GM12878 (cell line): Measurements from ENCODE around the gene ZCCHC8. TPM values are rescaled to one million over a fixed set of nuclear protein-coding genes. Genes with fewer than 3 reads are reported as not detected.
"Not testable (repeated sequence)": the region's sequence is repeated elsewhere in the genome, so short reads cannot be mapped to it uniquely, and the experiment has no call there.

Source experiments
- ATAC-seq: fragments of 200-7000 bp; cut with Tn5 transposase; 3 replicates; pipeline ENCODE4 v1.9.1; 2020; ENCODE audit warnings: mild to moderate bottlenecking, moderate library complexity
- BruUV-seq: library from RNA; stranded (reverse); fragments of 400-500 nt; replicated peaks from 2 replicates; lab custom pipeline; 2021; lab: Mats Ljungman, UMichigan
- CTCF ChIA-PET: fragments of 300-600 bp; sonication (Branson Sonifier 250); formaldehyde crosslinking; extraction: SDS; loops from one replicate; lab custom pipeline; 2021; ENCODE audit warnings: inconsistent platforms; lab: Yijun Ruan, JAX
- POLR2A ChIA-PET: fragments of 350-600 bp; formaldehyde crosslinking; extraction: SDS; loops from one replicate; lab custom pipeline; 2021; ENCODE audit warnings: inconsistent platforms; lab: Charles Lee
- RAD21 ChIA-PET: fragments of 300-600 bp; sonication (Branson Sonifier 250); formaldehyde crosslinking; loops from one replicate; lab custom pipeline; 2023; ENCODE audit warnings: antibody characterized with exemption; ENCODE audit not compliant: unreplicated experiment; lab: Charles Lee
- SMC1A ChIA-PET: fragments of 300-600 bp; sonication (Branson Sonifier 250); formaldehyde crosslinking; loops from one replicate; lab custom pipeline; 2023; ENCODE audit not compliant: unreplicated experiment, uncharacterized antibody; lab: Charles Lee
- DNase-seq: peaks from one replicate; pipeline ENCODE4 v3.0.0-alpha.2; 2011; ENCODE audit warnings: low read depth, low spot score
- FAIRE-seq: peaks from 3 replicates; lab custom pipeline; 2011; peaks lifted over from hg19 to GRCh38; lab: Jason Lieb, UNC
- H2AFZ ChIP-seq: 2 replicates; pipeline ENCODE4 v1.6.0; 2011; ENCODE audit warnings: low read depth, low read length, control low read depth; ENCODE audit not compliant: control insufficient read depth
- H3K27ac ChIP-seq: 2 replicates; pipeline ENCODE4 v1.5.1; 2011; ENCODE audit warnings: control low read depth; ENCODE audit not compliant: control insufficient read depth, insufficient read depth
- H3K27me3 ChIP-seq, 2 experiments: replicated peaks in 1 of 2; 2 replicates each; pipeline versions ENCODE4 v1.6.0 to v1.6.1; 2011; ENCODE audit warnings: low read length in 1 of 2; ENCODE audit not compliant: control insufficient read depth in 2 of 2, insufficient read depth in 2 of 2
- H3K36me3 ChIP-seq, 2 experiments: 2 replicates each; pipeline ENCODE4 v1.5.1; 2011; ENCODE audit warnings: low read length in 1 of 2; ENCODE audit not compliant: control insufficient read depth in 2 of 2, insufficient read depth in 2 of 2
- H3K4me1 ChIP-seq: 2 replicates; pipeline ENCODE4 v1.6.1; 2011; ENCODE audit warnings: mild to moderate bottlenecking, low read length, moderate library complexity, mixed read lengths; ENCODE audit not compliant: control insufficient read depth, insufficient read depth
- H3K4me2 ChIP-seq: 2 replicates; pipeline ENCODE4 v1.6.0; 2011; ENCODE audit warnings: control low read depth; ENCODE audit not compliant: control insufficient read depth, insufficient read depth
- H3K4me3 ChIP-seq: fragments of 200-600 bp; sonication (generic); 2 replicates; pipeline ENCODE4 v1.5.1; 2016
- H3K79me2 ChIP-seq: 2 replicates; pipeline ENCODE4 v1.6.0; 2011; ENCODE audit warnings: low read length; ENCODE audit not compliant: control insufficient read depth, insufficient read depth
- H3K9ac ChIP-seq: 2 replicates; pipeline ENCODE4 v1.8.0; 2011; ENCODE audit warnings: low read length, control low read depth, mixed read lengths; ENCODE audit not compliant: control insufficient read depth, insufficient read depth
- H3K9me3 ChIP-seq: replicated peaks from 3 replicates; pipeline ENCODE4 v1.5.1; 2011; ENCODE audit warnings: mild to moderate bottlenecking, low read length; ENCODE audit not compliant: control insufficient read depth, insufficient read depth
- H4K20me1 ChIP-seq: 2 replicates; pipeline ENCODE4 v1.6.0; 2011; ENCODE audit not compliant: control insufficient read depth, insufficient read depth
- E2F4 ChIP-seq: IDR thresholded peaks from 2 replicates; pipeline ENCODE4 v1.6.1; 2012; ENCODE audit warnings: low read depth, low read length, improper control_type of control experiment
- ELK1 ChIP-seq: IDR thresholded peaks from 2 replicates; pipeline ENCODE4 v1.6.1; 2012; ENCODE audit warnings: low read depth, low read length, improper control_type of control experiment
- GATAD2B ChIP-seq: fragments of 450-650 bp; conservative IDR thresholded peaks from 2 replicates; pipeline ENCODE4 v1.6.1; 2017; ENCODE audit warnings: low read depth, mild to moderate bottlenecking, moderate library complexity
- HDAC2 ChIP-seq: fragments of 200-600 bp; sonication (generic); IDR thresholded peaks from 2 replicates; pipeline ENCODE4 v1.6.1; 2017
- MXI1 ChIP-seq: fragments of 150-350 bp; IDR thresholded peaks from 2 replicates; pipeline ENCODE4 v1.6.1; 2011; ENCODE audit warnings: low read depth, mild to moderate bottlenecking, inconsistent platforms, low read length, improper control_type of control experiment
- NR2C1 ChIP-seq: fragments of 450-650 bp; IDR thresholded peaks from 2 replicates; pipeline ENCODE4 v1.6.1; 2017; ENCODE audit warnings: antibody characterized with exemption, mild to moderate bottlenecking, moderate library complexity
- SREBF1 ChIP-seq: IDR thresholded peaks from 2 replicates; pipeline ENCODE4 v1.6.1; 2012; ENCODE audit warnings: mild to moderate bottlenecking, low read length
- STAT1 ChIP-seq: fragments of 450-650 bp; conservative IDR thresholded peaks from 2 replicates; pipeline ENCODE4 v1.6.1; 2014; ENCODE audit warnings: antibody characterized with exemption, mild to moderate bottlenecking
- WGBS: methylation state at CpG from one replicate; pipeline ENCODE4 v1.1.6; 2016; ENCODE audit warnings: low lambda C conversion rate; ENCODE audit not compliant: insufficient replicate concordance, insufficient coverage; ENCODE audit errors: missing lambda C conversion rate; 5-methylcytosine and 5-hydroxymethylcytosine counted together
- in situ Hi-C: fragments of 300-500 bp; cut with MboI; formaldehyde crosslinking; loops from 9 replicates; pipeline ENCODE4 v1.14.3; 2018; ENCODE audit warnings: mixed read lengths
- intact Hi-C: fragments of 100-400 bp; cut with micrococcal nuclease; formaldehyde crosslinking; loops from one replicate; pipeline ENCODE4 v1.14.2; 2022; ENCODE audit not compliant: unreplicated experiment
- polyA plus RNA-seq, 11 experiments: library from polyadenylated mRNA; depleted of rRNA in 4 of 11; unstranded in 6 of 11; stranded (reverse) in 5 of 11; fragments of >200 nt; fragmentation: Nextera tagmentation in 4 of 11; fragmentation: Illumina TruSeq in 1 of 11; extraction: Ambion mirVana in 4 of 11; extraction: Trizol in 1 of 11; gene quantifications; 1 replicate in 1 of 11; 2 replicates in 10 of 11; pipeline versions ENCODE4 v1.2.1 to v1.2.3, GENCODE V29; 2011 to 2016; ENCODE audit warnings: inconsistent platforms in 2 of 11, missing spikeins in 2 of 11, low read depth in 1 of 11
- total RNA-seq, 4 experiments: library from RNA; depleted of rRNA in 3 of 4; stranded (reverse); fragments of >200 nt in 3 of 4; fragmentation: Illumina TruSeq in 1 of 4; extraction: Trizol in 1 of 4; gene quantifications; 2 replicates each; pipeline versions ENCODE4 v1.2.1 to v1.2.3, GENCODE V29; 2013 to 2021

The ZCCHC8 gene
- total and polyA plus RNA-seq, 10 of the 15 experiments (the other 5 are each of a cell fraction or from before 2014, with no cell fraction given): 8.8 to 34.8 (median 21.7) TPM

GRCh38 chr12:122467983-122468382 lies 32.7 kb downstream of the ZCCHC8 start:
- no peak for TF ChIP-seq MXI1
- TF ChIP-seq GATAD2B: no peak
- no peak for TF ChIP-seq NR2C1
- TF ChIP-seq ELK1: no peak
- no peak for TF ChIP-seq HDAC2
- TF ChIP-seq SREBF1: no peak
- TF ChIP-seq STAT1: no peak
- TF ChIP-seq E2F4: no peak
- TF ChIP-seq, all 136 proteins: peak for 0
- Histone ChIP-seq H3K36me3 (no peaks in the 10 kb centered on the region; a peak in 1 of 4 replicates), H3K79me2 (no peaks in the 10 kb centered on the region), H2AFZ (no peak overlapping the region), H3K27ac (no peak overlapping the region), H3K4me3 (no peak overlapping the region), H3K9ac (no peak overlapping the region), H3K27me3 (no peaks in the 10 kb centered on the region), H3K9me3 (no peaks in the 10 kb centered on the region), H3K4me1 (no peaks in the 10 kb centered on the region), H4K20me1 (no peaks in the 10 kb centered on the region), H3K4me2 (no peak overlapping the region)
- ATAC-seq (no peak), DNase-seq (no peak), FAIRE-seq (no peak)
- RAD21 ChIA-PET: no interaction called here
- 34% methylated on average over 4 of the region's 4 CpGs for WGBS
- SMC1A ChIA-PET: no interaction called here
- BruUV-seq: no TSS peak
- intact Hi-C loops: no loop called here
- CTCF ChIA-PET: interaction anchor here (0.6 kb wide), 1 partner anchor 38 kb away, joined by 3 read pairs; no protein-coding TSS in a partner anchor
- POLR2A ChIA-PET: no interaction called here
- in situ Hi-C loops: no loop called here

GRCh38 chr12:122464317-122465042 lies 36.3 kb downstream of the ZCCHC8 start:
- DNase-seq, H3K27ac ChIP-seq, RAD21 ChIA-PET, H3K9me3 ChIP-seq, H3K4me1 ChIP-seq, H3K9ac ChIP-seq, intact Hi-C loops, SMC1A ChIA-PET, H3K36me3 ChIP-seq, H3K4me2 ChIP-seq, BruUV-seq, H4K20me1 ChIP-seq, FAIRE-seq, in situ Hi-C loops, ATAC-seq, H2AFZ ChIP-seq, H3K4me3 ChIP-seq, H3K79me2 ChIP-seq, H3K27me3 ChIP-seq: not testable (repeated sequence)
- CTCF ChIA-PET: interaction anchor here (0.5 kb wide), 1 partner anchor 65 kb away, joined by 3 read pairs; no protein-coding TSS in a partner anchor
- POLR2A ChIA-PET: interaction anchor here (0.6 kb wide), 1 partner anchor 27 kb away, joined by 4 read pairs; no protein-coding TSS in a partner anchor
- 96% methylated on average over 17 of the region's 17 CpGs for WGBS
